GM18861 (cell line): ENCODE data around the gene ARID1B.

ENCODE experiments used
- ATAC-seq: cut with Tn5 transposase; IDR thresholded peaks from one replicate; pipeline ENCODE4 v1.9.1; 2021; ENCODE audit not compliant: unreplicated experiment

The ARID1B gene

GRCh38 chr6:157194643-157195042 lies 417.5 kb downstream of the ARID1B start:
- ATAC-seq, result no peak

DNA sequence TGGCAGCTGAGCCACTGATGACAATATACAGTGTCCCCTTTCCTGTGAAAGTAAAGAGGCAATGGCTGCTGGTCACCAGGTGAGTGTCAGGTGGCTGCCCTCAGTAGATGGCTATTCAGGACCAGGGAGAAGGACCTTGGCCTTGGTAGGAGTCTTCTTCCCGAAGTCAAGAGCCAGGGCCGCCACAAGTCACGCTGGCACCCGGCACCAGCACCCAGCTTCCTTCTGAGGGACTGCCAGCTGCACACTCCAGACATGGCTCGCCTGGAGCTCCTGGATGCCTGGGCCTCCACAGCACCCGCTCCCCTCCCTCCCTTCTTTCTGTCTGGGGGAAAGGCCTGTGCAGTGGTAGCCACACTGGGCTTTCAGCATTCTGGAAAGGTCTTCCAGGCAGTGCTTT lies 419.2 kb downstream of the ARID1B start:
- no peak for ATAC-seq

DNA sequence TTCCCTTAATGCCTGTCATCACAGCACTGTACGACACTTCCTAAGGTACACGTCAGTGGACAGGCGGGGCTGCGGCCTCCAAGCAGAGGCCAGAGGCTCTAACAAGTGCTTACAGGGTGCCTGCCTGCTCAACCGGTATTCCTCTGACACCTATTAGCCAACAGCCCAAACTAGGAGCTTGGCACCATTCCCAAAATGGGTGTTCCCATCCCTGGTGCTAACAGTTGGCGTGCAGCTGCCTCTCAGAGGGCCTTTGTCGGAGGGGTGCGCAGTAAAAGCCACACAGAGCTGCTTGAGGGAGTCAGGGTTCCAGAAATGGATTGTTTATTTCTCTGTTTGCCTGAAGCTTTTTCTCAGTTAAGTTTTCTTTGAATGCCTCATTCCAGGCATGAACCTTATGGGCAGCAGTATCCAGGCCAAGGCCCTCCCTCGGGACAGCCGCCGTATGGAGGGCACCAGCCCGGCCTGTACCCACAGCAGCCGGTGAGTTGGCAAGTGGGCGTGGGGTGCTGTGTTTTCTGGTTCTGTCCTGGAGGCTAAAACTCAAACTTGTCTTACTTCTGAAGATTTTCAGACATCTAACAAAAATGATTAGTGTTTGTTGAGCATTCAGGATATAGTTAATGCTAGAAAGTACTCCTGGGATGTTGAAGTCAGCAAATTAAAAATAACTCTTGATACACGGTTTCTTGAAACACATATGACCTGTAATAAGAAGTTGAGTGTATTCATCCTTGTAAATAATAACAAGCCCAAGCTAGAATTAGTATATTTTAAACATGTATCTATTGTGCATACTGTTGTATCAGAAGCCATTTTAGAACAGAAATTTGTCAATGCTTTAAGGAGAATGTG lies 421.5 kb downstream of the ARID1B start:
- no peak for ATAC-seq

DNA sequence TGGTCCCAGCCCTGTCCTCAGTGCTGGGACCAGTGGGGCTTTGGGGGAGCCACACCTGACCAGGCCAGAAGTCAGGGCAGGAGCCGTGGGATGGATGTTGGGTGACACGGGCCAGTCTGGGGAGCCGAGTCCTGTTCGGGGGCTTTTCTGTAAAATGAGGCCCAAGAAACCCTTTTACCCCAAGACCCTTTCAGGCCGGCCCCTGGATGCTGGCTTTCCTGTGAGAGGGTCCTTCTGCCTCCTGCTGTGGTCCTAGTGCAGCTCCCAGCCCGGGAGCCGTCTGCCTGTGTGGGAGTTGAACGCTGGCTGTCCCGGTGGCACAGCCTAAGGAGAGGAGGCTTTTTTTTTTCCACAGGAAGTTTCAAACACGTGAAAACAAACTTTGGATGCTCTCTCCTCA lies 422.9 kb downstream of the ARID1B start:
- ATAC-seq, result no peak

DNA sequence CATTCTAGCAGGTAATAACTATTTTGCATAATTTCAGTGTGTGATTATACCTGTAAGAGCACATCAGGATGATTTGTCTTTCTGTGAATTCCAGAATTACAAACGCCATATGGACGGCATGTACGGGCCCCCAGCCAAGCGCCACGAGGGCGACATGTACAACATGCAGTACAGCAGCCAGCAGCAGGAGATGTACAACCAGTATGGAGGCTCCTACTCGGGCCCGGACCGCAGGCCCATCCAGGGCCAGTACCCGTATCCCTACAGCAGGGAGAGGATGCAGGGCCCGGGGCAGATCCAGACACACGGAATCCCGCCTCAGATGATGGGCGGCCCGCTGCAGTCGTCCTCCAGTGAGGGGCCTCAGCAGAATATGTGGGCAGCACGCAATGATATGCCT lies 423.4 kb downstream of the ARID1B start:
- ATAC-seq, result no peak

- ATAC-seq, result no peak
Measured at GRCh38 chr6:157201083-157201482, 423.9 kb downstream of the ARID1B start.

GRCh38 chr6:157203312-157203744 lies 426.1 kb downstream of the ARID1B start:
- peak; percentile 60 for ATAC-seq

DNA sequence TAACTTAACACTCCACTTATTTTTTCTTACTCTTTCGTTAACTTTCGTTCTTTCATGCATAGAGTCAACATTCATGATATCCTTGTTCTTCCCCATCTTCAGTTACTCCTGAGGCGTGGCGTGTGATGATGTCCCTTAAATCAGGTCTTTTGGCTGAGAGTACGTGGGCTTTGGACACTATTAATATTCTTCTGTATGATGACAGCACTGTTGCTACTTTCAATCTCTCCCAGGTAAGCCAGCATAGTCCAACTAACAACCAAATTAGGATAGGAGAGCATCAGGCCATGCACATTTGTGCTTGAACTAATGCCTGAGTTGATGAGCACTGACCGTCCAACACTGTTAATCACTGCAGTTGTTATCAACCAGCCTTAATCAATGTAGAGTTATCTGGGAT lies 426.6 kb downstream of the ARID1B start:
- ATAC-seq, result no peak

GRCh38 chr6:157205473-157206358 lies 428.5 kb downstream of the ARID1B start:
- no peak for ATAC-seq

DNA sequence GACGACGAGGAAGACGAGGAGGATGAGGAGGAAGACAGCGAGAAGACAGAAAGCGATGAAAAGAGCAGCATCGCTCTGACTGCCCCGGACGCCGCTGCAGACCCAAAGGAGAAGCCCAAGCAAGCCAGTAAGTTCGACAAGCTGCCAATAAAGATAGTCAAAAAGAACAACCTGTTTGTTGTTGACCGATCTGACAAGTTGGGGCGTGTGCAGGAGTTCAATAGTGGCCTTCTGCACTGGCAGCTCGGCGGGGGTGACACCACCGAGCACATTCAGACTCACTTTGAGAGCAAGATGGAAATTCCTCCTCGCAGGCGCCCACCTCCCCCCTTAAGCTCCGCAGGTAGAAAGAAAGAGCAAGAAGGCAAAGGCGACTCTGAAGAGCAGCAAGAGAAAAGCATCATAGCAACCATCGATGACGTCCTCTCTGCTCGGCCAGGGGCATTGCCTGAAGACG lies 429.2 kb downstream of the ARID1B start:
- no peak for ATAC-seq

- no peak for ATAC-seq
Measured at GRCh38 chr6:157207521-157208076, 430.4 kb downstream of the ARID1B start.

- ATAC-seq, result no peak
Measured at GRCh38 chr6:157209865-157210530, 432.8 kb downstream of the ARID1B start.

GRCh38 chr6:157210954-157211353 lies 433.8 kb downstream of the ARID1B start:
- no peak for ATAC-seq

GRCh38 chr6:157211603-157212455 lies 434.7 kb downstream of the ARID1B start:
- no peak for ATAC-seq

DNA sequence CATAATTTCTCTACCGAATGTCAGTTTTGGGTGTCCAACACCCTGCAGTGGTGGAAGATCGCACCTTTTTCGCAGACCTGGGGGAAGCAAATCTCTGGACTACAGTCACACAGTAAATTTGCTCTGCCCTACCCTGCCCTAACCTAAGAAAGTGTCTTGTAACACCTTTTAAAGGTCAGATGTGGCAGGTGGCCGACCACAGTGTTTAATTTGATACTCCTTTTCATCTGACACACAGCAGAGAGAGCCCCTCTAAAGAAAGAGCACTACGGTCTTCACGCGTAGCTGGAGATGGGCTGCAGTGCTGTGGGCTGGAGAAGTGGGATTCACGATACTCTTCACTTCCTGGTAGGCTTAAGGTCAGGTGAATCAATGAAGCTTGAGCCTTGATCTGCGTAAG lies 436.2 kb downstream of the ARID1B start:
- ATAC-seq, result no peak

- no peak for ATAC-seq
Measured at GRCh38 chr6:157213907-157214565, 436.9 kb downstream of the ARID1B start.

- ATAC-seq, result no peak
Measured at GRCh38 chr6:157215717-157216116, 438.5 kb downstream of the ARID1B start.

DNA sequence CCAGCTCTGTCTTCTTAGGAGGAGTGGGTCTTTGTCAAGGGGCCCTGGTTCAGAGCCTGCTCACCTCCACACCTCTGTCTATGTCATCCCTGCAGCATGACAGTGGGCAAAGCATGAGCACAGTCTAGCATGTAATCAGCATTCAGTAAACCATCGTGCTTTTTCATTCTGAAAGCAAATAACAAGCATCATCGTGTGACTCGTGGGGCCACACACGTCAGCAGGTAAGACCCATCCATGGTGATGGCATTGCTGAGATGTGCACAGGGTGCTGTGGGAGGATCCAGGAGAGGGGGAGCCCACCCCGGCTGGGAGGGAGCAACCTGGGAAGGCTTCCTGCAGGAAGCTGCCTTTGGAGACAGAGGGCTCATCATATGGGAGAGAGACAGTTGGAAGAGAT lies 439.4 kb downstream of the ARID1B start:
- ATAC-seq, result no peak

DNA sequence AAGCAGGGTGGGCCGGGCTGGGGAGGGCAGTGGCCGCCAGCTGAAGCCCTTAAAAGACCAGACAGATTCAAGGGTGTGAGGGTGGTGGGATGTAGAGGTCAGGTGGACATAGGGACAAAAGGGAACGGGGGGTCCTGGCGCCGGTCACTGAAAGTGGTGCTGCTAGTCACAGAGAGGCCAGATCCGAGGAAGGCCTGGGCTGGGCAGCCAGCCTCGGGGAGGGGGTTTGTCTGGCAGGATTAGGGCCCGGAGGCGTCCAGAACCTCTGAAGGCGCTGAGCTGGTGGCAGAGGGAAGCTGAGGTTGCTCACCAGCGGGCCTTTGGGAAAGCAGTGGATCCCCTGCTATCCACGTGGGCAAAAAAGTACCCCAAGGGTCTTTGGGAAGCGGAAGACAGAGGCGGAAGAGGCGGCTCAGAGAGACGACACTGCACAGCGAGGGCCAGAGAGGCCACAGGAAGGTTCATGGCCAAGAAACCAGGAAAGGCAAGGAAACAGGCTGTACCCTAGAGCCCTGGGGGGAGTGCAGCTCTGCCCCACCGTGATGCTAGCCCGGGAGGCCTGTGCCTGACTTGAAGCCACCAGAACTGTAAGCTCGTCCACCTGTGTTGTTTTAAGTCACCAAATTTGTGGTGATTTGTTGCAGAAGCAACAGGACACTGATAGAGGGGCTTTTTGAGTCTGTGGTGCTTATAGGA lies 440.2 kb downstream of the ARID1B start:
- ATAC-seq, result no peak
